CD8-positive, alpha-beta memory T cell (primary cell): ENCODE data around the gene GMCL2. TPM values are rescaled to one million over a fixed set of nuclear protein-coding genes. Genes with fewer than 3 reads are reported as not detected.

ENCODE experiments used
- CTCF ChIA-PET: fragments of 350-600 bp; sonication (Branson Sonifier 250); formaldehyde crosslinking; loops from one replicate; lab custom pipeline; 2021; ENCODE audit warnings: antibody characterized with exemption; lab: Charles Lee
- POLR2A ChIA-PET: fragments of 350-600 bp; sonication (Branson Sonifier 250); formaldehyde crosslinking; loops from one replicate; lab custom pipeline; 2021; ENCODE audit warnings: antibody characterized with exemption; lab: Charles Lee
- DNase-seq, 5 donors: peaks; one replicate each; pipeline versions ENCODE4 v3.0.0 to v3.0.0-alpha.2; 2020 to 2022; ENCODE audit warnings: mixed read lengths in 1 of 5
- H3K27ac ChIP-seq: one replicate; pipeline ENCODE4 v1.7.0; 2013; ENCODE audit warnings: low read depth, mild to moderate bottlenecking, low read length, moderate library complexity
- H3K27me3 ChIP-seq: 2 replicates; pipeline ENCODE4 v1.7.0; 2013; ENCODE audit warnings: low read length, mild to moderate bottlenecking; ENCODE audit not compliant: insufficient read depth, poor library complexity, severe bottlenecking
- H3K36me3 ChIP-seq: 2 replicates; pipeline ENCODE4 v1.7.0; 2013; ENCODE audit warnings: mild to moderate bottlenecking, low read length, moderate library complexity; ENCODE audit not compliant: insufficient read depth
- H3K4me1 ChIP-seq: 2 replicates; pipeline ENCODE4 v1.7.0; 2013; ENCODE audit warnings: mild to moderate bottlenecking, low read length, moderate library complexity; ENCODE audit not compliant: insufficient read depth
- H3K4me3 ChIP-seq: 2 replicates; pipeline ENCODE4 v1.7.0; 2013; ENCODE audit warnings: mild to moderate bottlenecking, low read length
- H3K9me3 ChIP-seq: 2 replicates; pipeline ENCODE4 v1.7.0; 2013; ENCODE audit warnings: mild to moderate bottlenecking, low read length
- H3K27ac Mint-ChIP-seq, 8 donors: one replicate each; pipeline ENCODE4 v1.8.0; 2020 to 2021; ENCODE audit warnings: mixed read lengths in 8 of 8, mild to moderate bottlenecking in 6 of 8, inconsistent platforms in 3 of 8, moderate library complexity in 3 of 8
- H3K27me3 Mint-ChIP-seq, 2 donors: one replicate each; pipeline ENCODE4 v1.8.0; 2020 to 2021; ENCODE audit warnings: mixed read lengths in 2 of 2, mild to moderate bottlenecking in 1 of 2, moderate library complexity in 1 of 2
- H3K36me3 Mint-ChIP-seq, 3 donors: one replicate each; pipeline ENCODE4 v1.8.0; 2020 to 2021; ENCODE audit warnings: mixed read lengths in 3 of 3, inconsistent platforms in 1 of 3, mild to moderate bottlenecking in 1 of 3
- H3K4me1 Mint-ChIP-seq, 3 donors: one replicate each; pipeline ENCODE4 v1.8.0; 2020 to 2021; ENCODE audit warnings: mixed read lengths in 3 of 3, inconsistent platforms in 1 of 3, mild to moderate bottlenecking in 1 of 3
- H3K4me3 Mint-ChIP-seq, 7 donors: one replicate each; pipeline ENCODE4 v1.8.0; 2020 to 2021; ENCODE audit warnings: mixed read lengths in 7 of 7, mild to moderate bottlenecking in 6 of 7, moderate library complexity in 4 of 7, inconsistent platforms in 2 of 7
- H3K9me3 Mint-ChIP-seq, 5 donors: one replicate each; pipeline ENCODE4 v1.8.0; 2020 to 2022; ENCODE audit warnings: mixed read lengths in 5 of 5, mild to moderate bottlenecking in 3 of 5, moderate library complexity in 2 of 5, inconsistent platforms in 1 of 5
- polyA plus RNA-seq: library from polyadenylated mRNA; unstranded; fragments of 300-500 nt; fragmentation: Illumina TruSeq; gene quantifications from one replicate; pipeline ENCODE4 v1.2.3, GENCODE V29; 2021
- total RNA-seq, 2 experiments: library from RNA; stranded (reverse); gene quantifications; one replicate each; pipeline ENCODE4 v1.2.3, GENCODE V29; 2021

GMCL2 gene
- total and polyA plus RNA-seq, 3 experiments from 2014 or later, result not detected

GRCh38 chr5:178143246-178143645, 43.9 kb downstream of the GMCL2 start:
- Histone ChIP-seq H3K36me3 (peaks cover 26% of the 10 kb centered on the region), H3K9me3 (no peaks in the 10 kb centered on the region), H3K4me3 (no peak overlapping the region), H3K4me1 (no peaks in the 10 kb centered on the region), H3K27ac (no peak overlapping the region), H3K27me3 (no peaks in the 10 kb centered on the region)
- peaks cover 0 to 2% (median 0%) of the 10 kb centered on the region in 3 donors for H3K4me1 Mint-ChIP-seq
- H3K4me3 Mint-ChIP-seq, result no peak overlapping the region
- peaks cover 0 to 75% (median 22%) of the 10 kb centered on the region in 3 donors for H3K36me3 Mint-ChIP-seq
- H3K9me3 Mint-ChIP-seq, result no peaks in the 10 kb centered on the region
- DNase-seq, result peak in 1 of 5 donors; percentile 23
- no peak overlapping the region for H3K27ac Mint-ChIP-seq
- ChIA-PET CTCF (interaction anchor here (1.7 to 8.8 kb wide), 4 partner anchors 19 to 66 kb away, joined by 6 to 172 read pairs (median 25); no protein-coding TSS in a partner anchor), POLR2A (no interaction called here)
- H3K27me3 Mint-ChIP-seq, result no peaks in the 10 kb centered on the region

GRCh38 chr5:178142642-178143041, 44.5 kb downstream of the GMCL2 start:
- Mint-ChIP-seq H3K4me3 (no peak overlapping the region), H3K4me1 (peaks cover 0 to 1% (median 0%) of the 10 kb centered on the region in 3 donors), H3K27ac (no peak overlapping the region), H3K9me3 (no peaks in the 10 kb centered on the region), H3K36me3 (peaks cover 0 to 73% (median 19%) of the 10 kb centered on the region in 3 donors), H3K27me3 (no peaks in the 10 kb centered on the region)
- H3K36me3 ChIP-seq, result peaks cover 21% of the 10 kb centered on the region
- POLR2A ChIA-PET, result no interaction called here
- H3K4me3 ChIP-seq, result no peak overlapping the region
- DNase-seq, result no peak
- CTCF ChIA-PET, result interaction anchor here (1.7 to 8.8 kb wide), 3 partner anchors 20 to 66 kb away, joined by 7 to 172 read pairs (median 43); no protein-coding TSS in a partner anchor
- no peaks in the 10 kb centered on the region for H3K27me3 ChIP-seq
- no peaks in the 10 kb centered on the region for H3K9me3 ChIP-seq
- no peaks in the 10 kb centered on the region for H3K4me1 ChIP-seq
- H3K27ac ChIP-seq, result no peak overlapping the region

GRCh38 chr5:178141550-178141949, 45.6 kb downstream of the GMCL2 start:
- H3K27me3 ChIP-seq, result no peaks in the 10 kb centered on the region
- H3K9me3 ChIP-seq, result no peaks in the 10 kb centered on the region
- Mint-ChIP-seq H3K36me3 (peaks cover 0 to 69% (median 18%) of the 10 kb centered on the region in 3 donors), H3K4me3 (no peak overlapping the region), H3K9me3 (no peaks in the 10 kb centered on the region), H3K27ac (peak overlapping the region in 1 of 8 donors; percentile 20), H3K4me1 (peaks cover 5 to 6% (median 5%) of the 10 kb centered on the region in 3 donors), H3K27me3 (peaks cover 0 to 1% of the 10 kb centered on the region in 2 donors)
- POLR2A ChIA-PET, result no interaction called here
- no peak overlapping the region for H3K4me3 ChIP-seq
- DNase-seq, result no peak
- H3K4me1 ChIP-seq, result no peaks in the 10 kb centered on the region
- CTCF ChIA-PET, result interaction anchor here (0.8 to 8.8 kb wide), 5 partner anchors 9 to 65 kb away, joined by 4 to 172 read pairs (median 4); no protein-coding TSS in a partner anchor
- no peak overlapping the region for H3K27ac ChIP-seq
- peaks cover 10% of the 10 kb centered on the region for H3K36me3 ChIP-seq

GRCh38 chr5:178137991-178138390, 49.2 kb downstream of the GMCL2 start:
- Histone ChIP-seq H3K4me3 (no peak overlapping the region), H3K4me1 (no peaks in the 10 kb centered on the region), H3K36me3 (no peaks in the 10 kb centered on the region), H3K27ac (no peak overlapping the region), H3K9me3 (no peaks in the 10 kb centered on the region), H3K27me3 (no peaks in the 10 kb centered on the region)
- Mint-ChIP-seq H3K4me3 (no peak overlapping the region), H3K4me1 (peaks cover 16 to 29% (median 22%) of the 10 kb centered on the region in 3 donors), H3K27me3 (peaks cover 0 to 4% of the 10 kb centered on the region in 2 donors), H3K27ac (no peak overlapping the region), H3K36me3 (peaks cover 0 to 57% (median 10%) of the 10 kb centered on the region in 3 donors), H3K9me3 (no peaks in the 10 kb centered on the region)
- ChIA-PET CTCF (interaction anchor here (1.8 to 3.2 kb wide), 3 partner anchors 8 to 62 kb away, joined by 6 to 19 read pairs (median 10); no protein-coding TSS in a partner anchor), POLR2A (no interaction called here)
- DNase-seq, result no peak

GRCh38 chr5:178136990-178137389, 50.2 kb downstream of the GMCL2 start:
- Mint-ChIP-seq H3K4me3 (no peak overlapping the region), H3K27me3 (peaks cover 0 to 4% of the 10 kb centered on the region in 2 donors), H3K27ac (peak overlapping the region in 3 of 8 donors; percentile 38 to 93 (median 43)), H3K4me1 (peaks cover 18 to 34% (median 26%) of the 10 kb centered on the region in 3 donors), H3K9me3 (no peaks in the 10 kb centered on the region), H3K36me3 (peaks cover 0 to 47% (median 10%) of the 10 kb centered on the region in 3 donors)
- no peaks in the 10 kb centered on the region for H3K4me1 ChIP-seq
- ChIA-PET POLR2A (no interaction called here), CTCF (interaction anchor here (1.8 to 3.2 kb wide), 3 partner anchors 9 to 61 kb away, joined by 6 to 19 read pairs (median 10); no protein-coding TSS in a partner anchor)
- no peak overlapping the region for H3K4me3 ChIP-seq
- no peaks in the 10 kb centered on the region for H3K36me3 ChIP-seq
- H3K27me3 ChIP-seq, result no peaks in the 10 kb centered on the region
- no peaks in the 10 kb centered on the region for H3K9me3 ChIP-seq
- no peak overlapping the region for H3K27ac ChIP-seq
- no peak for DNase-seq

Other genes with a start within 250 kb of the GMCL2 start
- not detected for gene PROP1, start 191.1 kb downstream of the GMCL2 start, total RNA-seq
- not detected for gene PROP1, start 191.1 kb downstream of the GMCL2 start, polyA plus RNA-seq
- gene N4BP3, start 73.8 kb downstream of the GMCL2 start, total RNA-seq, result 1 to 10 TPM; 5.2 to 5.3 TPM
- 1.7 TPM for gene N4BP3, start 73.8 kb downstream of the GMCL2 start, polyA plus RNA-seq
- gene RMND5B, start 56.4 kb downstream of the GMCL2 start, total RNA-seq, result 10 to 100 TPM; 27.9 to 28.8 TPM
- gene RMND5B, start 56.4 kb downstream of the GMCL2 start, polyA plus RNA-seq, result 22.0 TPM
- gene NHP2, start 33.5 kb downstream of the GMCL2 start, total RNA-seq, result 100 to 1,000 TPM; 298 to 311 TPM
- gene NHP2, start 33.5 kb downstream of the GMCL2 start, polyA plus RNA-seq, result 219 TPM
- 100 to 1,000 TPM; 672 to 673 TPM for gene HNRNPAB, start 17.2 kb upstream of the GMCL2 start, total RNA-seq
- gene HNRNPAB, start 17.2 kb upstream of the GMCL2 start, polyA plus RNA-seq, result 80.5 TPM
- 10 to 100 TPM; 57.8 to 61.1 TPM for gene PHYKPL, start 45.4 kb upstream of the GMCL2 start, total RNA-seq
- gene PHYKPL, start 45.4 kb upstream of the GMCL2 start, polyA plus RNA-seq, result 41.6 TPM